Measurements from ENCODE around the gene GP5.

GP5 gene

DNA sequence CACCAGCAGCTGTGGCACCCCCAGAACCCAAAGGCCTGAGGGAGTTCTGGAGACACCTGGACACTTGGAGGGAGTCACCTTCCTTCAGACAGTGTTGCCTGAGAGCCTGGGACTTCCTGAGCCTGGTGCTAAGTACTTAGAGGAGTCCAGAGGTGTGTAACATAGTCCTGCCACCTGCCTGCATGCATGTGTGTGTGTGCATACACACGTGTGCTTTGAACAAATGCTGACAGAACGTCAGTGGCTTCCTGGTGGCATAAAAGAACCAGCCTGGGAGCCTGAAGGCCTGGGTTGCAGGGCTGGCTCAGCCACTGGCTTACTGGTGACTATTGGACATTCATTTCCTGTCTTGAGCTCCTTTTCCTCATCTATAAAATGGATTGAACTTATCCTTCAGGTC lies 44.8 kb downstream of the GP5 start:
- TF ChIP-seq CTCF (IDR thresholded peaks at IDR 0.05; ENCODE audit: insufficient read depth, low read length, poor library complexity, severe bottlenecking), result no peak
- DNase-seq (ENCODE audit: extremely low read depth, insufficient read length), result no peak
- H3K36me3 ChIP-seq (ENCODE audit: control insufficient read depth, insufficient read depth, low read length), result no peaks in the 10 kb centered on the region
- no peak overlapping the region for H3K4me3 ChIP-seq (replicated peaks; ENCODE audit: low read depth, low read length)
- H3K27me3 ChIP-seq (replicated peaks; ENCODE audit: control insufficient read depth, insufficient read depth, low read length), result no peaks in the 10 kb centered on the region

DNA sequence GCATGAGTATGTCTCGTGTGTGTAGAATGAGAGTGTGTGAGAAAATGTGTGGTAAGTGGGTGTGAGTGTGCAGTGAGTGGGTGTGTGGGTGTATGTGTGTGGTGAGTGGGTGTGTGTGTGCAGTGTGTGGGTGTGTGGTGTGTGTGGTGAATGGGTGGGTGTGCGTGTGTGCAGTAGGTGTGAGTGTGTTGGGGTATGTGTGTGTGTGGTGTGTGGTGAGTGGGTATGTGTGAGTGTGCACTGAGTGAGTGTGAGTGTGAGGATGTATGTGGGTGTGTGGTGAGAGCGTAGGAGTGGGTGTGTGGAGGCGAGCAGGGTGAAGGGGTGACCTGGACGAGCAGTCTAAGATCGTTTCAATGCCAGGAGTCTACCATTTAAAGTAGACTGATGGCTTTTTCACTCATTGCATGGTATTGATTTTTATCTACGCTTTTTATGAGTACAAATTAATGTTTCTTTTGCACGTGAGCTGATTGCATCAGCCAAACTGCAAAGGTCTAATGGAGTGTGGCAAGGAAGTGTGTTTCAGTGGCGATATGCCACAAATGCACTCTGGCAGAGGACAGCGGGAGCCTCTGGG lies 46.3 kb downstream of the GP5 start:
- H3K4me3 ChIP-seq (replicated peaks; ENCODE audit: low read depth, low read length), result no peak overlapping the region
- no peaks in the 10 kb centered on the region for H3K27me3 ChIP-seq (replicated peaks; ENCODE audit: control insufficient read depth, insufficient read depth, low read length)
- H3K36me3 ChIP-seq (ENCODE audit: control insufficient read depth, insufficient read depth, low read length), result no peaks in the 10 kb centered on the region
- no peak for DNase-seq (ENCODE audit: extremely low read depth, insufficient read length)
- TF ChIP-seq CTCF (IDR thresholded peaks at IDR 0.05; ENCODE audit: insufficient read depth, low read length, poor library complexity, severe bottlenecking), result no peak

DNA sequence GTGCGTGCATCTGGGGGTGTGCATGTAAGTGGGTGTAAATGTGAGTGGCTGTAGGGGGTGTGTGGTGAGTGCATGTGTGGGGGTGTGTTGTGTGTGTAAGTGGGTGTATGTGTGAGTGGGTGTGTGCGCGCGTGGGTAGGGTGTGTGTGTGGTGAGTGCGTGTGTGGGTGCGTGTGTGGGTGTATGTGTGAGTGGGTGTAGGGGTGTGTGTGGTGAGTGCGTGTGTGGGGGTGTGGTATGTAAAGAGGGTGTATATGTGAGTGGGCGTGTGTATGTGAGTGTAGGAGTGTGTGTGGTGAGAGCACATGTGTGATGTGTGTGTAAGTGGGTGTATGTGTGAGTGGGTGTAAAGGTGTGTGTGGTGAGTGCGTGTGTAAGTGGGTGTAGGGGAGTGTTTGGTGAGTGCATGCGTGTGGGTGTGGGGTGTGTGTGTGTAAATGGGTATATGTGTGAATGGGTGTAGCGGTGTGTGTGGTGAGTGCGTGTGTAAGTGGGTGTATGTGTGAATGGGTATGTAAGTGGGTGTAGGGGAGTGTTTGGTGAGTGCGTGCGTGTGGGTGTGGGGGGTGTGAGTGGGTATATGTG lies 47.0 kb downstream of the GP5 start:
- no peak for TF ChIP-seq CTCF (IDR thresholded peaks at IDR 0.05; ENCODE audit: insufficient read depth, low read length, poor library complexity, severe bottlenecking)
- Histone ChIP-seq H3K36me3 (ENCODE audit: control insufficient read depth, insufficient read depth, low read length) (no peaks in the 10 kb centered on the region), H3K4me3 (replicated peaks; ENCODE audit: low read depth, low read length) (no peak overlapping the region), H3K27me3 (replicated peaks; ENCODE audit: control insufficient read depth, insufficient read depth, low read length) (no peaks in the 10 kb centered on the region)
- no peak for DNase-seq (ENCODE audit: extremely low read depth, insufficient read length)

- TF ChIP-seq CTCF (IDR thresholded peaks at IDR 0.05; ENCODE audit: insufficient read depth, low read length, poor library complexity, severe bottlenecking), result no peak
- H3K4me3 ChIP-seq (replicated peaks; ENCODE audit: low read depth, low read length), result no peak within 1 kb of the TSS
- no peak for DNase-seq (ENCODE audit: extremely low read depth, insufficient read length)
- H3K27me3 ChIP-seq (replicated peaks; ENCODE audit: control insufficient read depth, insufficient read depth, low read length), result no peaks in the 10 kb centered on the region
- H3K36me3 ChIP-seq (ENCODE audit: control insufficient read depth, insufficient read depth, low read length), result no peaks in the 10 kb centered on the region
Measured at GRCh38 chr3:194351080-194351672, 47.9 kb downstream of the GP5 start, which contains the start of gene CPN2. Gene CPN2, minus strand, starts transcription at chr3:194351328. Its CDS starts 8,626 bp downstream, at chr3:194342702.

- DNase-seq (ENCODE audit: extremely low read depth, insufficient read length), result no peak
- Histone ChIP-seq H3K4me3 (replicated peaks; ENCODE audit: low read depth, low read length) (no peak overlapping the region), H3K36me3 (ENCODE audit: control insufficient read depth, insufficient read depth, low read length) (no peaks in the 10 kb centered on the region), H3K27me3 (replicated peaks; ENCODE audit: control insufficient read depth, insufficient read depth, low read length) (no peaks in the 10 kb centered on the region)
- no peak for TF ChIP-seq CTCF (IDR thresholded peaks at IDR 0.05; ENCODE audit: insufficient read depth, low read length, poor library complexity, severe bottlenecking)
Measured at GRCh38 chr3:194350726-194351071, 48.4 kb downstream of the GP5 start.
